K562 (cell line): ENCODE data around the gene CDC23. TPM values are rescaled to one million over a fixed set of nuclear protein-coding genes. Genes with fewer than 3 reads are reported as not detected.

ENCODE experiments used
- ATF1 ChIP-seq, 2 experiments: fragments of 450-650 bp in 1 of 2; IDR thresholded peaks; 2 replicates each; pipeline ENCODE4 v1.6.1; 2016; ENCODE audit warnings: missing compliant biosample characterization in 1 of 2, missing genetic modification characterization in 1 of 2
- FOSL1 ChIP-seq: fragments of 200-800 bp; sonication (Bioruptor generic); conservative IDR thresholded peaks from 2 replicates; pipeline ENCODE4 v1.6.1; 2016; ENCODE audit warnings: missing genetic modification characterization, missing compliant biosample characterization
- FOXA3 ChIP-seq, 2 experiments: fragments of 450-650 bp in 1 of 2; sonication (generic) in 1 of 2; formaldehyde crosslinking; IDR thresholded peaks in 1 of 2; conservative IDR thresholded peaks in 1 of 2; 2 replicates each; pipeline versions ENCODE4 v1.4.0 to v1.8.0; 2020 to 2022; ENCODE audit warnings: mild to moderate bottlenecking in 2 of 2, missing genetic modification reagents in 1 of 2
- FOXK2 ChIP-seq, 2 experiments: fragments of 450-650 bp; IDR thresholded peaks in 1 of 2; conservative IDR thresholded peaks in 1 of 2; 2 replicates each; pipeline ENCODE4 v1.6.1; 2016; ENCODE audit warnings: low read depth in 2 of 2, mild to moderate bottlenecking in 1 of 2
- IRF9 ChIP-seq: fragments of 450-650 bp; IDR thresholded peaks from 2 replicates; pipeline ENCODE4 v1.6.1; 2016; ENCODE audit warnings: missing biosample characterization, missing genetic modification characterization
- L3MBTL2 ChIP-seq: fragments of 450-650 bp; IDR thresholded peaks from 2 replicates; pipeline ENCODE4 v1.6.1; 2016; ENCODE audit warnings: mild to moderate bottlenecking, moderate library complexity
- MCM5 ChIP-seq: fragments of 450-650 bp; IDR thresholded peaks from 2 replicates; pipeline ENCODE4 v1.6.1; 2016; ENCODE audit warnings: low read depth
- MYNN ChIP-seq, 2 experiments: sonication (generic); formaldehyde crosslinking in 1 of 2; IDR thresholded peaks; 2 replicates each; pipeline versions ENCODE4 v1.5.0 to v1.6.1; 2016 to 2020; ENCODE audit warnings: antibody characterized with exemption in 1 of 2, missing genetic modification reagents in 1 of 2
- NCOA1 ChIP-seq: fragments of 450-650 bp; IDR thresholded peaks from 2 replicates; pipeline ENCODE4 v1.6.1; 2016; ENCODE audit warnings: low read depth
- RCOR1 ChIP-seq, 2 experiments: IDR thresholded peaks; 2 replicates each; pipeline ENCODE4 v1.6.1; 2012; ENCODE audit warnings: low read depth in 2 of 2, low read length in 2 of 2, borderline replicate concordance in 1 of 2, improper control_type of control experiment in 1 of 2
- SP2 ChIP-seq: IDR thresholded peaks from 2 replicates; pipeline ENCODE4 v1.6.1; 2011; ENCODE audit warnings: mild to moderate bottlenecking, low read depth, low read length, moderate library complexity; ENCODE audit not compliant: poor library complexity, severe bottlenecking; ENCODE audit errors: extremely low read depth
- SPI1 ChIP-seq: IDR thresholded peaks from 2 replicates; pipeline ENCODE4 v1.6.1; 2011; ENCODE audit warnings: low read depth, low read length, control low read depth, borderline replicate concordance
- SRSF9 ChIP-seq: fragments of 200-400 bp; formaldehyde crosslinking; IDR thresholded peaks from 2 replicates; pipeline ENCODE4 v1.6.1; 2017; ENCODE audit warnings: low read depth, low read length, borderline replicate concordance
- THRB ChIP-seq: fragments of 450-650 bp; formaldehyde crosslinking; conservative IDR thresholded peaks from 2 replicates; pipeline ENCODE4 v1.4.0; 2022; ENCODE audit warnings: mild to moderate bottlenecking, missing genetic modification characterization
- XRCC4 ChIP-seq: IDR thresholded peaks from one replicate; pipeline ENCODE4 v1.6.1; 2011; ENCODE audit not compliant: insufficient read depth, insufficient read length; ENCODE audit errors: extremely low read depth
- ZNF124 ChIP-seq: sonication (generic); formaldehyde crosslinking; IDR thresholded peaks from 2 replicates; pipeline ENCODE4 v1.8.1; 2022; ENCODE audit warnings: missing genetic modification reagents
- ZNF280A ChIP-seq: fragments of 450-650 bp; IDR thresholded peaks from 2 replicates; pipeline ENCODE4 v1.6.1; 2018; ENCODE audit warnings: mild to moderate bottlenecking, low read depth; ENCODE audit not compliant: partially characterized antibody
- ZNF395 ChIP-seq: fragments of 200-800 bp; sonication (Bioruptor generic); IDR thresholded peaks from 2 replicates; pipeline ENCODE4 v1.6.1; 2017; ENCODE audit warnings: missing genetic modification characterization, missing compliant biosample characterization
- ZNF507 ChIP-seq: conservative IDR thresholded peaks from 2 replicates; pipeline ENCODE4 v1.6.1; 2017; ENCODE audit warnings: missing genetic modification characterization, missing compliant biosample characterization
- ZNF584 ChIP-seq: fragments of 200-800 bp; sonication (Bioruptor generic); IDR thresholded peaks from 2 replicates; pipeline ENCODE4 v1.6.1; 2016; ENCODE audit warnings: low read depth, mild to moderate bottlenecking, missing genetic modification characterization, missing compliant biosample characterization
- ZNF696 ChIP-seq: fragments of 250-450 bp; sonication (Bioruptor Pico); conservative IDR thresholded peaks from 2 replicates; pipeline ENCODE4 v1.4.0; 2020; ENCODE audit warnings: mild to moderate bottlenecking, moderate library complexity
- ZNF778 ChIP-seq: fragments of 450-650 bp; formaldehyde crosslinking; IDR thresholded peaks from 2 replicates; pipeline ENCODE4 v1.4.0; 2020; ENCODE audit warnings: mild to moderate bottlenecking, moderate library complexity
- polyA plus RNA-seq, 8 experiments: library from polyadenylated mRNA; depleted of rRNA in 4 of 8; stranded (reverse) in 5 of 8; unstranded in 3 of 8; fragments of >200 nt; fragmentation: Nextera tagmentation in 2 of 8; fragmentation: Illumina TruSeq in 1 of 8; extraction: Ambion mirVana in 2 of 8; extraction: Trizol in 1 of 8; gene quantifications; 2 replicates each; pipeline versions ENCODE4 v1.2.1 to v1.2.3, GENCODE V29; 2011 to 2014; ENCODE audit warnings: inconsistent platforms in 1 of 8, missing spikeins in 1 of 8
- total RNA-seq, 7 experiments: library from RNA; depleted of rRNA in 6 of 7; stranded (reverse); fragments of >200 nt in 6 of 7; fragmentation: Illumina TruSeq in 2 of 7; extraction: Trizol in 2 of 7; gene quantifications; 2 replicates each; pipeline versions ENCODE4 v1.2.1 to v1.2.3, GENCODE V29; 2011 to 2021; ENCODE audit warnings: low replicate concordance in 1 of 7

The CDC23 gene
- total and polyA plus RNA-seq, 9 of the 15 experiments (the other 6 are each of a cell fraction or from before 2014, with no cell fraction given), result 34.5 to 157 (median 65.5) TPM

- peak; percentile 63 for TF ChIP-seq FOSL1 (tag)
- TF ChIP-seq ZNF778 (CRISPR knock-in tag), result no peak
- peak; percentile 55; the same call in 1 of the 2 replicates for TF ChIP-seq ZNF584
- TF ChIP-seq RCOR1 (IDR thresholded peaks at IDR 0.05; ENCODE audit: borderline replicate concordance in 1 of 2, low read depth in 2 of 2, low read length in 2 of 2), result peak in 1 of 2 experiments; percentile 18; a peak in 1 of 4 replicates
- TF ChIP-seq MYNN (IDR thresholded peaks at IDR 0.05), result no peak
- no peak for TF ChIP-seq MYNN (CRISPR knock-in tag; IDR thresholded peaks at IDR 0.05)
- TF ChIP-seq THRB, result no peak
- TF ChIP-seq XRCC4, result no peak
- TF ChIP-seq ZNF696, result no peak
- no peak for TF ChIP-seq ZNF507 (tag)
- TF ChIP-seq NCOA1, result 0 out of 2 replicates have a peak, but pooled peaks have one; percentile 32
- no peak for TF ChIP-seq SP2
- TF ChIP-seq SPI1, result no peak
- no peak for TF ChIP-seq SRSF9
- TF ChIP-seq FOXA3 (CRISPR knock-in tag; conservative IDR thresholded peaks at IDR 0.05 in 1 of 2, IDR thresholded peaks at IDR 0.05 in 1 of 2), result 0 out of 4 replicates have a peak, but pooled peaks of 1 of the 2 experiments have one; percentile 8
- TF ChIP-seq ZNF395 (CRISPR knock-in tag), result peak; percentile 90
- TF ChIP-seq ZNF280A, result no peak
- TF ChIP-seq MCM5, result no peak
- peak; percentile 92 for TF ChIP-seq L3MBTL2
- TF ChIP-seq ZNF124 (CRISPR knock-in tag), result no peak
- TF ChIP-seq IRF9, result no peak
- no peak for TF ChIP-seq ATF1 (CRISPR knock-in tag; IDR thresholded peaks at IDR 0.05)
- TF ChIP-seq ATF1 (tag; IDR thresholded peaks at IDR 0.05), result peak; percentile 93
- TF ChIP-seq FOXK2 (conservative IDR thresholded peaks at IDR 0.05 in 1 of 2, IDR thresholded peaks at IDR 0.05 in 1 of 2; ENCODE audit: low read depth in 2 of 2), result peak; percentile 80 to 81
These were observed 34.4 kb downstream of the CDC23 start, which contains the start of the genes BRD8 and KIF20A (continued) for GRCh38 chr5:138178516-138179276.
